GF-D8 (cell line): Measurements from ENCODE around the gene ZBTB7A.

Experiments
- DNase-seq: peaks from one replicate; lab custom pipeline; 2025; lab: John Stamatoyannopoulos, UW

Gene ZBTB7A

DNA sequence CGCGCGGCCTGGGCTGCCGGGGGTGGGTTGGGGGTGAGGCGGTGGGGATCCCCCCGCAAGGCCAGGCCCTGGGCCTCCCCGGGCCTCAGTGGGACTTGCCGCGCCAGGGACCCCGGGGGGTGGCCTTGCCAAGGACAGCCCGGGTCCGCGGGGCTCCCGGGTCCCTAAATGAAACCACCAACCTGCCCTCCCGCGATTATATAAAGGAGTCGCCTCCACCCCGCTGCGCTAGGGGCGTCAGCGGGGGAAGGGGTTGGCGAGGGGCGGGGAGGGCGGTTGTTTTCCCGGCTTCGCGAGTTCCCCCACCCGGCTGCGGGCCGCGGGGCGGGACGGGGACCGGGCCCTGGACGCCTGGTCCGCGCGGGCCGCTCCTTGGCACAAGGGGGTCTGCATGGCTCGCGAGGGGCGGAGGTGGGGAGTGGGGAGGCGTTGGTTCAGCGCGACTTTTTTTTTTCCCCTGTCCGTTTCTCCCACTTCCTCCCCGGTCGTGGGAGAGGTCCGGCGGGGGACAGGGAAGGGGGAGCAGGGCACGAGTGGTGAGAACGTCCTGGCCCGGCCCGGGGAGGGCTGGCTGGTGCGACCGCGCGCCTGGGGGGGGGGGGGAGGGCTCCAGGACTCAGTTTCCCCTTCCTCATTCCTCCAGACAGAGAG lies 822 bp upstream of the ZBTB7A start:
- DNase-seq = no peak

DNA sequence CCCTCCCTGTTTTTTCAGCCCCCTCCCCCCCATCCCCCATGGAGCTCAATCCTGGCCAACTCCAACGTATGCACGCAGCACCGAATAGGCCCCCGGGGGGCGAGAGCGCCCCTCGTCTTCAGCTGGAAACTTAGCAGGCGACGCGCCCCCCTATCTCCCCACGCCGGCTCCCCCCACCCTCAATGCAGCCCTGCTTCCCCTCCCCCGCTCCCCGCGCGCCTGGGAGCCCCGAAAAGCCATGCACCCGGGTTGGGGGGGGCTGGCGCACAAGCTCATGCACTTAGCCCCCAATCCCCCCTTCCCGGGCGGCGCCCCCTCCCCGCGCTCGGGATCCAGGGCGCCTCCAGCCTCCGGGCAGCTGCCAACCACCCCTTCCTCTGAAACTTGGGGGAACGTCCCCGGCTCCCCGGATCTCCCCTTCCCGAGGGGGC lies 508 bp downstream of the ZBTB7A start:
- no peak for DNase-seq

DNA sequence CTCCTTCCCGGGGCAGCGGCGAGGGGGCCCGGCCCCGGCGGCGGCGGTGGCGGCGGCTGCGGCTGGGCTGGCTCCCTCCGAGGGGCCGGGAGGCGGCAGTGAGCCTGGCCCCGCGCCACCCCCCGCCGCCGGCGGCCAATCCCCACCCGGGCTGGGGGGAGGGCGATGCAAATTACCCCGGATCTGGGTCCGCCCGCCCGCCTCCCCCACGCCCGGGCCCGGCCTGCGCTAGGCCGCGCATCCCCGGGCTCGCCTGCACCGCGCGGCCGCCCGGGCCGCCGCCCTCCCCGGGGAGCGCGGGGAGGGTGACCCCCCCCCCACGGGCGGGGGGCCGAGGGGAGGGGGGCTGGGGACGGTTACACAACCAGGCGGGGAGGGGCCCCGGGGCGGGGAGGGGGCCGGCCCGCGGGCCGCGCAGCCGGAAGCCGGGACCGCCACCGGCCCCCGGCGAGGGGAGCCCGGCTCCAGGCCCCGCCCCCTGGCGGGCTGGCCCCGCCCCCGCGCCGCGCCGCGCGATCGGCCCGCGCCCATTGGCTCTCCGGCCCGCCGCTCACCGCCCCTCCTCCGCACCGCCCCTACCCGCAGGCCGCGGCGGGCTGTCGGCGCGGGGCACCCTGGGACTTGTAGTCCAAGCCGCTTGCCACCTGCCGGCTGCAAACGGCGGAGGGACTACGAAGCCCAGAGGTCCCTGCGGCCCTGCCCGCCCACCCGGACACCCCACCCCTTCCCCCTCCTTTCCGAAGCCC lies 1.1 kb downstream of the ZBTB7A start:
- DNase-seq = peak; percentile 87

DNA sequence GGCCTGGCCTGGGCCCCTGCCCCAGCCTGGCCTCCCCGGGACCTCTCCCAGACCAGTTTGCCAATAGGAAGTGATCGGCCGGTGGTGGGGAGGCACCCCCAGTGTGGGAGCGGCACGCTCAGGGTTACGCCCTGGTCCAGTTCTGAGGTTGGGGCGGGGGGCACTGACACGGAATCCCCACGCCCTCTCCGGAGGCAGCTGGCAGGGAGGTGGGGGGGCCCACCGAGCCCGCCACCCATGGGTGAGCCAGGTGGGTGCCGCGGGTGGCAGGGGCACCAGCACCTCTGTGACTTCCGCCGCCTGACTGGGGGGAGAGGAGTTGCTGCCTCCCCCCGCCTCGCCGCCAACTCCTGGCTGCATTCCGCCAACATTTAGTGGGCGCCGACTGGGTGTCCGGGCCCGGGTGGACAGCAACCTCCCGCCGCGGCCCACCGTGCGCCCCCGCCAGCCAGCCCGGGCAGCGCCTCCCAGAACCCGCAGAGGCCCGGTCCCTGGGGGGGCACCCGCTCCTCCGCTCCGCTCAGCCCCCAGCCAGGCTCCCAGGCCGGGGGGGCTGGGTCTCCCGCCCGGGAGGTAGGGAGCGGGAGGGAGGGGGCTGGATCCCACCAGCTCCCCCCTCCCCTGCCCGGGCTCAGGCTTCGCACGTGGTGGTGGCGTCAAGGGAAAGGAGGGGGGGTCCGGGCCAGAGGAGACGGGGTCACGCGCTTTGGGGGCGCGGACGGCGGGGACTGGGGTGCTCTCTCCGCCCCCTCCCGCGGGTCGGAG lies 2.0 kb downstream of the ZBTB7A start:
- DNase-seq = peak; percentile 8

DNA sequence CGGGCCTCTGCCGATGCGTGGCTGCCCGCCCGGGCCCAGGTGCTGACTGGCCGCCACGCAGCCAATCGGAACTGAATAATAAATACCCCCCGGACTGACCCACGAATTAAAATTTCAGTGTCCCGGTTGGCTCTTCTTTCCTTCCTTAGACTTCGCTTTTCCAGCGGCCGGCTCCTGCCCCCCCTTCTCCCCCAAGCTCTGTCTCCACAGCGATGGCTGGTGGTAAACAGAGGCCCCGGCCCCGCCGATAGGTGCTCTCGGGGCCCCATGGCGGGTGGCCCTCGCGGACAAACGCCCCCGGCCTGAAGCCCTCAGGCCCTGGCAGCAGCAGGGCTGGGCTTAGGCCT lies 2.6 kb downstream of the ZBTB7A start:
- DNase-seq = no peak

DNA sequence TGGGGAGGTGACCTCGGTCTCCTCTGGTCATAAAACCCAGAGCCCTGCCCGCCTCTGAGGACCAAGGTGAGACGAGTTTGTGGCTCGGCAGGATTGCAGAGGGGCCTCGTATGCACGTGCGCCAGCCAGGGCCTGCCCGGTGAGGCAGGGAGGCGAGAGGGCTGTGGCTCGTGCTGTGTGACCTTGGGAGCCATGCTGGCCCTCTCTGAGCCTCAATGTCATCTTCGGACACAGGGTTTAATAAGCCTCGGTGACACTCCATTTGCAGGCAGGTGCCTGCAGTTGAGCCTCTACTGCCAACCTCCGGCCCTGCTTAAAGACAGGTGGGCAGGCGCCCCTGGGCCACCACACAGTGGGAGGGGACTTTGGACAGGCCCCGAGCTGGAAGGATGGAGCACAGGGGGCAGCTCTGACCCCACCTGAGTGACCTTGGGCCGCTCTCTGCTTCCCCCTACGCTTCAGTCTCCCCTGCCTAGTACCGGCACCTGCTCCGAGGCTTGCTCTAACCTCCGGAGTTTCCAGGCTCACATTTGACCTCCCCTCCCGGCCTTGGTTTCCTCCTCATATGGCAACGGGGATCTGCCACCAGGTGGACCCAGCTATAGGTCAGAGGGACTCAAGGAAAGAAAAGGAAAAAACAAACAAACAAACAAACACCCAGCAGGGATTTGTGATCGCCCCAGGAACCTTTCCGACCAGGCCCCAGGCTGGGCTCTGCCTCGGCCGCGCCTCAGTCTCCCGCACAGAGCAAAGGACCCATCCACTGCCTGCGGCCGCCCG lies 3.1 kb downstream of the ZBTB7A start:
- no peak for DNase-seq

DNA sequence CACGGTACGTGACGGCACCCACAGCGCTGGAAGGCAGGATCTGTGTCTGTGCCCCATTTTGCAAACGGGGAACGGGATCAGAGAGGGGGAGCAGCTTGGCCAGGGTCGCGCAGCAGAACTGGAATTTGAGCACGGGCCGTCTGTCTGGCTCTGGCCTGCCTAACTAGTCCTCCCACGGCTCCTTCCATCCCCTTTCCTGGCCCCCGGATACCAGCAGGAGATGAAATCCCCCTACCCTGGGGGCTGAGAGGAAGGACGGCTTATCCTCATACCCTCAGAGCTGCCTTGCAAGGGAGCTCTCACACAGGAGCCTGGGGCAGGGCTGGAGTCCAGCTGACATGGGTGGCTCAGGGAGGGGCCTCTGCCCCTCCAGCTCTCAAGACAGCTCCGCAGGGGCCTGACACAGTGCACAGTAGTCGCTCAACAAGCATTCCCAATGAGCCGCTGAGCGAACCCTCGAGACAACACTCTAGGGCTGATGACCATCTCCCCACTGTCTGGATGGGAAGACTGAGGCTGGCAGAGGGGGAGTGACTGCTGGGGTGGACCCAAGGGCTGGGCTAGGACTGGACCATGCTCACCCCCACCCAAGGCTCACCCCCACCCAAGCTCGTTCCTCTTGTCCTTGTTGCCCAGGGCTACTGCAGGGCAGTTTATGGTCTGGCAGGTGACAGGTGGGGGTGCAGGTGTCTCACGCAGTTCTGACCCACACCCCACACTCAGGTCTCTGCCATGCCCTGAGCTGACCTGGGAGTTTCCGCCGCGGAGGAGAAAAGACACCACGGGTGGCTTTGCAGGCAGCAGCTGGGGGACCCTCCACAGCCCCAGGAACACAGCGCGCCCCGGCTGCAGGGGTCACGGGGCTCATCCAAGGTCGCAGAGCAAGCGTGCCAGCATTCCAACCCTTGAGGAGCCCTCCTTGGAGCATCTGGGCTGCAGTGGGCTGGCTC lies 4.0 kb downstream of the ZBTB7A start:
- DNase-seq = no peak

DNA sequence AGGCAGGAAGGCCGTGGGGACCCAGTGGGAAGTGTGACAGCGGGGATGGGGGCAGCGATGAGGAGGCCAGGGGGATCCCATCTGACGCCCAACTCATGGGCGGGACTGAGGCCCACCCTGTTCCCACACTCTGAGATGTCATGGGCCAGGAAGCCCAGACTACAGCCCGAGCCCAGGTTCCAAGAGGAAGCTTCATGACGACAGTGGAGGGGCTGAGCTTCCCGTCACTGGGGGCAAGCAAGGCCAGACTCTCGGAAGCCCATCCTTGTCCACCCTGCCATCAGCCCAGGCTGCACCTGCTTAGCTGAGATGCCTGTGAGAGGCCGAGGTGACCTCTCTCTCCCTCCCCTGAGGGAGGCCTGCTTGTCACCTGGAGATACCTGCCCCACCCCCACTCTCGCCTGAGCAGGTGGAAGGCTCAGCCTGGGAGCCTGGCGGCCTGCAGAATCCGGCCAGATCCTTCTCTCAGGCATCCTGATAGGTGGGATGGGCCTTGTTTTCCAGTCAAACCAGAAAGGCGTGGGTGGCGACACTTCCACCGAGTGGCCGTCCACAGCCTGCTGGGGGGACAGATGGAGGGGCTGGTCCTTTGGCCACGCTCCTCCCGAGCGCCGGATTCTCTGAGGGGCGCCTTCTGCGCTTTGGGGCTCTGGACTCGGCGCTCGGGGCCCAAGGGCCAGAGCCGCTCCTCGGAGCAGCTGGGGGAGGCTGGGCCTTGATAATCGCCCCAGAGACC lies 4.8 kb downstream of the ZBTB7A start:
- no peak for DNase-seq

DNA sequence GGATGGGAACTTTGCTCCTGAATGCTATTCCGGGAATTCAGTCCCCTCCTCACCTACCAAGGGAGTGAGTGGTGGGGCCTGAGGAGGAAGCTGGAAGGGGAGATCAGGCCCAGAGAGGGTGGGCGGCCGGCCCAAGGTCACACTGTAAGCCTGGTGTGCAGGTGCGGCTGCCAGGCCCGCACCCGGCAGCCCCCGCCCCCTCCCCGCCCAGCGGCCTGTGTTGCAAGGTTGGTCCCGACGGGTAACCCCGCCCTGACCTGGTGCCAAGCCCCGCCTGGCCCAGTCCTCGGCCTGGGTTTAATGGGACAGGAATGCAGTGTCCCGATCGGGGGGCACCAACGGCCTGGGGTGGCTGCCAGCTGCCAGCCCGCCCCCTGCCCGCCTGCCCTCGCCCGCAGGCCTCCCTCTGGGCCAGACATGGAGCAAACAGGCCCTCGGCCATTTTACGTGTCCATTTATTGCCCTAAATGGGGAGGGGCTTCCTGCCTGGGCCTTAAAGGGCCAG lies 5.5 kb downstream of the ZBTB7A start:
- peak; percentile 23 for DNase-seq

DNA sequence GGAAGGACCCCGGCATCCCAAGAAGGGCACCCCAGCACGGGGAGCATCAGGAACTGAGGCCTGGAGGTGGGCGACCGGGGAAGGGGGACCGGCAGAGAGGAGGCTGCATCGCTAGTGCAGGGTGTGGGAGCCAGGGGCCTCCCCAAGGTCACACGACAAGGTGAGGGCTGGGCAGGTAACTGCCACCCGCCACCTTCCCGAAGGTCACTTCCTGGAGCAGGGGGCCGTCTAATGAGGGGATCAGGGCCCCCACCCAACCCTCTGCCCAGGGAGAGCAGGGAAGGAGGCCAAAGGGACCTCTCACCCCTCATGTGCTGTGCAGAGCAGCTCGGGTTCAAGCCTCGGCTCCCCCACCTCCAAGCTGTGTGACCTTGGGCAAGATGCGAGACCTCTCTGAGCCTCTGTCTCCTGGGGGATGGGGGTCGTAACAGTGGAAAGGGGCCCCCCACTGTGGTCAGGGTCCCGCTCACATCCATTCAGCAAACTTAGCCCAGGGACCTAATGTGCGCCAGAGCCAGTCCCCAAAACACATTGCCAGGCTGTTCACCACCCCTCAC lies 6.0 kb downstream of the ZBTB7A start:
- DNase-seq = no peak

DNA sequence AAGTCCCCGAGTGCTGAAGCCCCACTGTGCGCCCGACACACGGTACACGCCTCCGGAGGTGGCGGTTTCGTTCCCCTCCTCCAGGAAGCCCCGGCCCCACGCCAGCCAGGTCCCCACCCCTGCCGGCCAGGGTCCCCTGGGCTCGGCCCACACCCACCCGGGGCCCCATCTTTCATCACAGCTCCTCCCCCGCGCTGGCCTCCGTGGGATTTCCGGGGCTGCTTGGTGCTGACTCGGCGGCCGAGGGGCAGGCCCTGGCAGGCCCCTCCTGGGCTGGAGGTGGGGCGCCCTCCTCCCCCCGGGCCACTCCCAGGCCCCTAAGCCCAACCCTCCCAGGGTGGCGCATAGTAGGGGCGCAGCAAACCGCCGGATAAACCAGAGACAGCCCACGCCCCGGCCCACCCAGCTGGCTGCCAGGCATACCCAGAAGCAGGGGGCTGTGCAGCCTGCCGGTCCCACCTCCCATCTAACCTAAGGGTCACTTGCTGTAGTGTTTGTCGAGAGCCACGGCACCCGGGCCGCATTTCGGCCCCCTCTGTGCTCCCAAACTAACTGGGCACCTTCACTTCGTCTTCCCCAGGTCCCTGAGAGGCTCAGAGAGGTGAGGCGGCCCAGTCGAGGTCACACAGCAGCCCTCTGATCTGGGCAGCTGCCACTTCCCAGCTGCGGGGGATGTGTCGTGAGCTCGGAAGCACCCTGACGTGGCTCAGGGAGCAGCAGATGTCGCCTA lies 6.6 kb downstream of the ZBTB7A start:
- DNase-seq = peak; percentile 19

DNA sequence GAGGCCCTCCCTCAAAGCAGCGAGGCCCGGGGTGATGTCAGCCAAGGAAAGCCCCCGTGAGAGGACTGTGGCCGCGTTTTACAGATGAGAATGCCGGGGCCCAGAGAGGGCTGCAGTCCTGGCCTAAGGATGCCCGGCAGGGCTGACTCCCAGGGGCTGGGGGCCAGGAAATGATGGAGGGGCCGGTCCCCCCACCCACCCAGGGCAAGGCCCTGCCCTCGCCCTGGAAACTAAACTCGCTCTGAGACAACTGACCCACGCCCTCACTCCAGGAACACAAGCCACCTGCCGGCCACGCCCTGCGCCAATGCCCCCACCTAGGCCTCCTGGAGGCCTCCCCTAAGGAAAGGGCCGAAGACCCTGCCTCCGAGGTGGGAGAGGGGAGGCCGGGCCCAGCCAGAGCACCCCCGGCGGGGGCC lies 7.2 kb downstream of the ZBTB7A start:
- DNase-seq = no peak

DNA sequence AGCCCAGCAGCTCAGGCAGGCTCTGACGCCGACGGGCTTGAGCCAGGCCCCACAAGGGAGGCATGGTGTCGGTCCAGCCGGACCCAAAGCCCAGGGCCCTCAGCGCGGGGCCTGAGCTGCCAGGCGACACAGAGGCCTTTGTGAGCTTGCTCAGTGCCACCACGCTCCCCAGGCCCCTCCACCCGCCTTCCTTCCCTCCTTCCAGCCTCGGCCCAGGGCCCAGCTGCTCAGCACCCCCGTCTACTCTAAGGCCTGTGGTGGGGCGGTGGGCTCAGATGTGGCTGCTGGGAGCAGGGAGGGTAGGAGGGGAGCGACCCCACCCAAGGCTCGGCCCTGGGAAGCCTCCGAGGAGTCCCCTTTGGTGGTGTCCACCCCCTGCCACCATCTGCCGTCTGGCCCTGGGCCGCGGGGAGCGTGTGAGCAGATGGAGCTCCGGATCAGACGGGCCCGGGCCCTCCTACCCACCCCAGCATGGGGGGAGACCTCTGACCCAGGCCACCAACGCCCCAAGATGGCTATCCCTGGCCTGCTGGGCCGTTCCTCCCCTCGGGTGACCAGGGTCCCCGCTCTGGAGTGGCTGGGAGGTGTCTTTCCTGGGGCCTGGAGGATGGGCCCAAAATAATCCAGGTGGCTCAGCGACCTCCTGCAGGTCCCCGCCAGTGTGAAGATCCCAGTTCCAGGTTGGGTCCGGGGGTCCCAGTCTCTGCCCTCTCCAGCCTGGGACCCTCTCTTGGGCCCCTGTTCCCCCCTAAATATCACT lies 7.8 kb downstream of the ZBTB7A start:
- DNase-seq = no peak

DNA sequence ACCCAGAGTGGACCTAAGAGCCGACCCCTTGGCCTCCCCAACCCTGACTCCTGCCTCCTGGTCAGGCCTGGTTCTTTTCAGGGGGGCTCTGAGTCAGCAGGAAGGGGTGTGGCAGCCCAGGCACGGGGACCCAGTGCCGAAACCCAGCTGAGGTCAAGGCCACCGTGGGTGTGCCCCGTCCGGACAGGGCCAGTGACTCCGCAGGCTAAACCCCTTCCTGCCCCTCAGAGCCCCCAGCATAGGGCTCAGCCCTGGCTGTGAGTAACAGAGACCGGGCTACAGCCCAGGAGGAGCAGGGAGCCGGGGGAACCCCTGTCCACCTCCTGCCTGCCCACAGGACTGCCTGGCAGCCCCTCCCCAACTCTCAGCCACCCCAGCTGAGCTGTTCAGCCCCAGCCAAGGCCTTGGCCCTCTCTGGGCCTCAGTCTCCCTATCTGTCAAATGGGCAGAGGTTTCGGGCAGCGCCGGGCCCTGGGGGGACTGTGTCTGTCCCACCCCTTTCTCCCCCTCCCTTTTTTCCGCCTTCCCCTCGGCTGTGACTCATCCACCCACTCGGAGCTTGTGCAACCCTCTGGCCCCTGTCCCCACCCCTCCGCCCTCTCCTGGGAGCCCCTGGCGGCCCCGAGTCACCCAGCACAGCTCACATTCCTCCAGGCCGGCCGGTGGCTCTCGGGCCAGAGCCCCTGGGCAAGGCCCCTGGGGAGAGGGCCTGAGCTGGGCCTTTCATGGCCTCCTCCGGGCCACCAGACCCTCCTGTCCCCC lies 8.6 kb downstream of the ZBTB7A start:
- DNase-seq = no peak

DNA sequence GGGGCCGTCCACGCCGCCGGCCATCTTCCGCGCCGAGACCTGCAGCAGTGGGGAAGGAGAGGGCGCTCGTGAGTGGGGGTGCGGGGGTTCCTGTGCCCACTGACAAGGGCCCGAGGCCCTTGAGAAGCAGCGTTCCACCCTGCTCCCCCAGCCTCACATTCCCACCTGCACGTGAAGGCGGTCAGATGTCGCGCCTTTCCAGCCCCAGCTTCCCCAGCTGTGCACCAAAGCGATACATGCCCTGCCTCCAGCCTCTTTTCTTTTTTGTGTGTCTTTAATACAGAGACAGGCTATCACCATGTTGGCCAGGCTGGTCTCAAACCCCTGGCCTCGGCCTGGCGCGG lies 11.5 kb downstream of the ZBTB7A start:
- DNase-seq = no peak

DNA sequence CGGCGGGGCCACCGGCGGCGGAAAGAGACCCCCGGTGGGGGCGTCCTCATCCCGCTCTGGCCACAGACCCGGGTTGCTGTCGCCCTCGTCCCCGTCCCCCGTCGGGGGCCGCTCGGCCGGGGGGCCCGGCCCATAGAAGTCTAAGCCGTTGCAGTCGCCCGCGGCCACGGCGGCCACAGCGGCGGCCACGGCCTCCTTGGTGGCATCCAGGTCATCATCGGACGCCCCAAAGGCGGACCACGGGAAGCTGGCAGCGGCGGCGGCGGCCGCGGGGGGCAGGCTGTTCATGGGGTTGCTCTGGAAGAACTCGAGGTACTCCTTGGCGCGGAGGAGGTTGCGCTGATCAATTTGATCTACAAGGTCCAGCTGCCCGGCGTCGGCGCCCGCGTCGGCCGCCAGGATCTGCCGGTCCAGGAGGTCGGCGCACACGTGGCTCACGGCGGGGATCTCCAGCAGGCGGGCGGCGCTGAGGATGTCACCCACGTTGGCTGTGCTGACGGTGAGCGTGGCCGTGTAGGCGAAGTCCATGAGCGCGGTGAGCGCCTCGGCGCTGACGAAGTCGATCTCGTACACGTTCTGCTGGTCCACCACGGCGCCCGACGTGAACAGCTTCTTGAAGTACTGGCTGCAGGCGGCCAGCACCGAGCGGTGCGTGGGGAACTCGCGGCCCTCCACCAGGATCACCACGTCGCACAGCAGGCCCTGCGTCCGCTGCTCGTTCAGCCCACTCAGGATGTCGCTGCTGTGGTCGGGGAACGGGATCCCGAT lies 12.1 kb downstream of the ZBTB7A start:
- no peak for DNase-seq
